Activated T-cell treated with anti-CD3 and anti-CD28 coated beads for 1 hour (primary cell): ENCODE results near the gene TMEM135.
"Not testable (repeated sequence)": the region's sequence is repeated elsewhere in the genome, so short reads cannot be mapped to it uniquely, and the experiment has no call there.

ENCODE experiments used
- DNase-seq: peaks from one replicate; pipeline ENCODE4 v3.0.0-alpha.2; 2020; ENCODE audit warnings: low read depth

Gene TMEM135

DNA sequence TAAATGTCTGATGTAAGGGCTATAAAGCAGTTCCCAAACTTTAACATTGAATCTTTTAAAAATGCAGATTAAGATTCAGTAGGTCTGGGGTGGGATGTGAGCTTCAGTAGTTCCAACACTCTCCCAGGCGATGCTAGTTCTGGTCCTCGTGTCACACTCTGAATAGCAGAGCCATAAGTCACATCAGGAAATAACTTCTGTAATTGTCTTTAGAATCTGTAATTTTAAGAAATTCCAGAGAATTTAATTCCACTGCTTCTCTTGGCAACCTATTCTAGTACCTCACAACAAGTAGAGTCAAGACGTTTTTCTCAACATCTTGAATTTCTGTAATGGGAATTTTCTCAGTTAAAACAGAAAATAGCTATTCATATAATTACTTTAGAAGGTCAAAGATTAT lies 223.1 kb downstream of the TMEM135 start:
- no peak for DNase-seq

DNA sequence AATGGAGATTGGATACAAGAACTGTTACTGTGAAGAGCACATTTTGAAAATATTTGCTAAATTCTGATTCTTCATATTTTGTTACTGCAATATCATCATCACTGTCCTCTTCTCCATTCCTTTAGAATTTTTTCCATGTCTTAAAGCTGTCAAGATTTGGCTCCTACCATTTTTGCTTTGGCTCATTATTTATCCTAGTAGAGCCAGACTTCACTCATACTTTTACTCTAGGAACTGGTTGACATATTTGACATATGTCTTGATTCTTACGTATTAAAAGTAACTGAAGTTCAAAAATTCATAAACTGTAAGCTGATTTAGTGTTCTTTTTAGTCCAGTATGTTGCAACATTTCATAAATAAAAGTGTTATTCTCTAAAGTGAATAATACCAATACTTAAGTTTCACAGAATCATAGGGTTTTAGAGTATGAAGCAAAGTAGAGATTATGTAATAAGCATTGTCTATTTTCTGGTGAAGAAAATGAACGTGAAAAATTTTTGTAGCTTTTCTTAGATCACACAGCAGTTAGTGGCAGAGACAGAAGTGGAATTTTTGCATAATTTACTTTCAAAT lies 225.6 kb downstream of the TMEM135 start:
- no peak for DNase-seq

DNA sequence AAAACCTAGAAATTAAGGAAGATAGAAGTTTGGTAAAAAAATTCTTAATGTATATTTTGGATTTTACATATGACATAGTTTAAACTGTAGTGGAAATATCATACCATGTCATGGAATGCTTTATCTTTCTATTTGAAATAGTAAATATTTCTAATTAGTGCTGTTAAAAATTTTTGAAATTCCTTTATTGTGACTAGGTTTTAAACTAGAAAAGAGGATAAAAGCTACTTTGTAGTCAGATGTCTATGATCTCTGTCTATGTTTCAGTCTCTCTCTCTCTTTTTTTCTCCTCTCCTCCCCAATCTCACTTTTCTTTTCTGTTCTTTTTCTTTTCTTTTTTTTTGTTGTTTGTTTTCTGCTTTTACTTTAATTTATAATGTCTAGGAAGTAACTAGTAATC lies 226.2 kb downstream of the TMEM135 start:
- DNase-seq = no peak

DNA sequence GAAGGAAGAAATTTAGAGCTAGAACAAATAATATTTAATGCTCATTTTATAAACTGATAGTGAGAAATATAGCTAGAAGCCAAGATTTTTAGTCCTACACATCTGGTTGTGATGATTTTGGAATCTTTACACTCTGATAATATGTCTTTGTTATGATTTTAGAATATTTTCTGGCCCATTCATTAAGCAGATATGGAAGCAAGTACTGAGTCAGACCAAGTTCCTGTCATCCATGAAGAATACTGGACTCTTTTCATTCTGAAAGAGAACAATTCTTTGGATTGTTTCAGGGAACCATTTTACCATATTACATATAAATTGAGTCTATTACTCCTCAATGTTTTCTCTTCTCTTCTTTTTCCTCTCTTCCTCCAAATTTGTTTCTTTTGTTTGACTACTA lies 227.4 kb downstream of the TMEM135 start:
- no peak for DNase-seq

DNA sequence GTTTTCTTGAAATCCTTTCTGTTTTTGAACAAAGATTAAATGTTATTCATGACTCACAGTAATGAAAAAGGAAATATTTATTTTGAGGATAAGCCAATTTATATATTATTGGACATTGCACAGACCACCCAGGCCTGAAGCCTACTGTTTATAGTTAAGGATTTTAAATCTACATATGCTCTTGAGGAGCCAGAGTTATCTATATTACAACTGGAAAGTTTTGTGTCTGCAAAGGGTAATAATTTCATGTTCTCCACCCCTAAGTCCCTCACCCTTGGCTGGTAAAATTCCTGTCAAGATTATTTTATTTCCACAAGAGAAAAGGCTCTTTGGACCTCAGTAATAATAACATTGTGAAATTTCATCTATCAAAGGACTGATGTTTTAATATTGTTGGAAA lies 228.2 kb downstream of the TMEM135 start:
- no peak for DNase-seq

DNA sequence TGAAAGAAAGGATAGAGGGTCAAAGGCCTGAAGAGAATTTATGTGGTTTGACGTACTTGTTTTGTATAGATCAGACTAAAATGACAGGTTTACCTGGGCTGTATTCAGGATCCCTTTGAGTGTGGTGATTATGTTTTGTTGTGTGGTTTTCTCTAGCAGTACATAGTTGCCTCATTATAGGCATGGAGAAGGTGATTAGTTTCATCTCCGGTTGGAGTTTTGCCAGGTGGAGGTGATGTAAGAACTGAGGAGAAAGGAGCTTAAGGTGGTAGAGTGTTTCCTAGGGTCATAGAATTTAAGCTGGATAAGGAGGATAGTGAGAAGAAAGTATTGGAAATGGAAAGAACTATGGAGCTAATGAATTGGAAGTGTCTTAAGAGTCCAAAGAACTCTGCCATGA lies 229.0 kb downstream of the TMEM135 start:
- no peak for DNase-seq

DNA sequence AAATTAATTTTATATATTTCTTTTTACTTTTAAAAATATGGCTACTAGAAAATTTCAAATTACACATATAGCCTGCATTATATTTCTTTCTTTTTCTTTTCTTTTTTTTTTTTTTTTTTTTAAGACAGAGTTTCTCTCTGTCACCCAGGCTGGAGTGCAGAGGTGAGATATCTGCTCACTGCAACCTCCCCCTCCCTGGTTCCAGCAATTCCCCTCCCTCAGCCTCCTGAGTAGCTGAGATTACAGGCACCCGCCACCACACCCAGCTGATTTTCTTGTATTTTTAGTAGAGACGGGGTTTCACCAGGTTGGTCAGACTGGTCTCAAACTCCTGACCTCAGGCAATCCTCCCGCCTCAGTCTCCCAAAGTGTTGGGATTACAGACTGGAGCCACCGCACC lies 234.2 kb downstream of the TMEM135 start:
- DNase-seq = not testable (repeated sequence)

DNA sequence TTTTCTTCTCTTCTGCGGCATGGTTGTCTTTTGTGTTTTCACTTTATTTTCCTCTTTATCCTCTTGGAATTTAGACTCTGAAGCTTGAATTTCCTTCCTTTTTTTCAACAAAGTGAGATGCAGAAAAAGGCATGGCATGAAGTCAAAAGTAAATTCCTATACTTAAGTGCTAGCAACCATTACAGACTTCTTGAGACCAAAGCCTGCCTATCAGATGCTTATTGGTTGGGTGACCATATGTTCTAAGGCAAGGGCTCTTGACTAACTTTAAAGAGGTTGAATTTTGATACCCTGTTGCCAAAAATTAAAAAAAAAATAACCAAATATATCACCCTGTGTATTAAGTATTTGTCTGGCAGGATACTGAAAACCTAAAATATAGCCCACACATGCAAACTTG lies 237.4 kb downstream of the TMEM135 start:
- DNase-seq = no peak

DNA sequence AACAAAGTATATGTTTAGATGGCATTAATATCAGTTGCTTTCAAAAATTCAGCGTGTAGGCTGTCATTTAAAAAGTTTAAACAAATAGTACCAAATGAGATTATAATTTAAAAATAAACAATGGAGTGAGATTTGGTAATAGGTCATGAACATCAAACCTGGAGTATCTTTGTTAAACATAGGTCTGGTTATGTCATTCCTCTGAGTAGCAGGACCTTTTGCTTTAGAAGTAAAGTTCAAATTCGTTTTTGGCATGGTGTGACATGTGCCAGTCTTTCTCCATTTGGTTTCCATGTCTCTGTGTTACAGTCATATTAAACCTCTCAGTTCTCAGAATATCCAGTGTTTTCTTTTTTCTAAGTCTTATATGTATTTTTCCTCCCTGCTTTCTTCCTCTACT lies 242.4 kb downstream of the TMEM135 start:
- DNase-seq = no peak

DNA sequence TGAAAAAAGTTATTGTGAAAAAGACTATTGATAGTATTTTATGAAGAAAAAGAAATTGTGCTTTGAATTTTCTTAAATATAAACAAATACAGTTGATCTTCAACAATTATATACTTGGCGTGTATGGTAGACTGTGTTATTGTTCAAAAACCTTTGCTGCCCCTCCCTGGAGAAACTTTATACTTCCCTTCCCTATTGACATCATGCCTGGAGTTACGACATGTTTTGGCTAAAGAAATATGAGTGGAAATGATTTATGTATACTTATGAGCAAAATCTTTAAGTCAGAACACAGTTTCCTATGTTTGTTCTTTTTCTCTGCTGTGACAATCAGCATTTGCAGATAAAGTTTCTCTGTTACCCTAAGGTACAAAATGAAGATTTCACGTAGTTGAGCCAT lies 243.8 kb downstream of the TMEM135 start:
- no peak for DNase-seq

DNA sequence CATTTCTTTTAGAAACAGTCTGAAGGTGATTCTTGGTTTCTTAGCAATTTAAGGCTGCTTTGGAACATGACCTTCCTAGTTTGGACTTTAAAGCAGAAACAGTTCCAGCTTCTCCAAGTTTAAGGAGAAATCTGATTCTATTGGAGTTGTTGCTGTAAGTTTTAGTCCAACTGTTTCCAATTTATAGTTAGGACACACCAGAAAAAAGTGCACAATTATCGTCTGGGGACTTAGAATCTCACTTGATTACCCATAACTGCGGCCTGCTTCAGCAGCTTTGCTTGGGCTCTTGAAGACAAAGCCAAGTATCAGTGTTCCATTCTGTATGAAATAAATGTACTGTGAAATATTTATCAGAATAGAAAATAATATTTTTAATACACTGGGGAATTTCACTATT lies 246.6 kb downstream of the TMEM135 start:
- DNase-seq = no peak

DNA sequence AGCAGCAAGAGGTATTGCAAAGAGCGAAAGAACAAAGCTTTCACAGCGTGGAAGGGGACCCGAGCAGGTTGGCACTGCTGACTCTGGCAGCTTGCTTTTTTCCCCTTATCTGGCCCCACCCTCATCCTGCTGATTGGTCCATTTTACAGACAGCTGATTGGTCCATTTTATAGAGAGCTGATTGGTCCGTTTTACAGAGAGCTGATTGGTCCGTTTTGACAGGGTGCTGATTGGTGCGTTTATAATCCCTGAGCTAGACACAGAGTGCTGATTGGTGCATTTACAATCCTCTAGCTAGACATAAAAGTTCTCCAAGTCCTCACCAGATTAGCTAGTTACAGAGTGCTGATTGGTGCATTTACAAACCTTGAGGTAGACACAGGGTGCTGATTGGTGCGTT lies 247.9 kb downstream of the TMEM135 start:
- DNase-seq = not testable (repeated sequence)

DNA sequence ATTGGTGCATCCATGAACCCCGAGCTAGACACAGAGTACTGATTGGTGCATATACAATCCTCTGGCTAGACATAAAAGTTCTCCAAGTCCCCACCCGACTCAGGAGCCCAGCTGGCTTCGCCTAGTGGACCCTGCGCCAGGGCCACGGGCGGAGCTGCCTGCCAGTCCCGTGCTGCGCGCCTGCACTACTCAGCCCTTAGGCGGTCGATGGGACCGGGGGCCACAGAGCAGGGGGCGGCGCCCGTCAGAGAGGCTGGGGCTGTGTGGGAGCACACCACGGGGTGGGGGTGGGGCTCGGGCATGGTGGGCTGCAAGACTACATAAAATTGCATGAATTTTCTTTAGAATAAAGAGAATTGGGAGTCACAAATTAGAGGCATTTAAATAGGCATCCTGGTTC lies 248.6 kb downstream of the TMEM135 start:
- no peak for DNase-seq

DNA sequence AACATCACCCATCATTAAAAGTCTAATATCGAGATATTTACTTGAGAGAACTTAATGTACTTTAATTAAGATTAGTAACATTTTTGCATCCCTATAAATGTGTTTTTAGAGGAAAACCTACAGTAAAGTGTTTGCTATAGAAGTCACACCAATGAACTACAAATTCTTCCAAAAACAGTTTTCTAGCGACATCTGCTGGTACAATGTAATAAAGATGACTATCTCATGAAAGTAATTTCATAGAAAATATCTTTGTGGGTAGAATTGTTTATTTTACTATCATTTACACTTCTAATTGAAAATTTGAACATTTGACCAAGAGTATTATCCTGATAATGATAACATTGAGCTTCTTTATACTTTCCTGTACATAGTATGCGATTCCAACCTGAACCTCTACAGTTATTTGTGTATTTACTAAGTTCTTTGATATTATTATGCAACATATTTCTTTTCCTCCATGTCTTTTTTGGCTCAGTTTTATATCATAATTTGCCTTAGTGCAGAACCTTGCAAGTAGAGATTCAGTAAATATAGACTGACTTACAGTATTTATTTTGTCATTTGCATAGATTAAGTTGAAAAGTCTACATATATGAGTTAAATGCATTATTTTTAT lies 252.7 kb downstream of the TMEM135 start:
- no peak for DNase-seq

DNA sequence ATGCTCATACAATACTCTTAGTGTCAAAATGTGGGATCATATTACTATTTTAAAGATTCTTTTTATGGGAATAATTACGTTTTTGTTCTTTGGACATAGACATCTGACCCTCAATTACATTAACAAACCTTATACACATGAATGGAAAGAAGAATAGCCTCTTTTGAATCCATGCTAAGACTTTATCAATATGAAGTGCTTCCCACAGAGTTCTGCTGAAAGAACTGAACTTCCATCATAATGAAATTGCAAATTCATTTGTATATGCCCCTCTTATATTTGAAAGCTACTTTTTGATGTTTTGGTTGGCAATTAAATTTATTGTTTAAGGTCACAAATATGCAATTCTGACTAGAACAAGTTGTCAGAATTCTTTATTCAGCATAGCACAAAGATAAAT lies 254.9 kb downstream of the TMEM135 start:
- no peak for DNase-seq

DNA sequence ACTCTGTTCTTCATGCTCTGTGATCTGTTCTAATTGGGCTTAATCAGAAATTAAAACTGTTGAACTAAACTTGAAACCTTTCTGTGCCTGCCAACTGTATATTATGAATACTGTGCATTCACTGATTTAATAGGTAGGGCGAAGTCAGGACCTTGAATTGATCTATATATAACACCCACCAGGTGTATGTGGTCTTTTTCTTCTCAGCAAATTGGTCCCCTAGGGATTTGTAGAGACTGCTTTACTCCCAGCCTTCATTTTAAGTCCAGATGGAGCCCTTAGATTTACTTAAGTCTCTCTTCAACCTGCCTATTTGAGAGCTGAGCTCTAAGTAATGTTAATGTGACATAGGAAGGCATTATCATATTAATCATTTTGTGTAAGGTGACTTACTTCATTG lies 257.5 kb downstream of the TMEM135 start:
- DNase-seq = no peak

DNA sequence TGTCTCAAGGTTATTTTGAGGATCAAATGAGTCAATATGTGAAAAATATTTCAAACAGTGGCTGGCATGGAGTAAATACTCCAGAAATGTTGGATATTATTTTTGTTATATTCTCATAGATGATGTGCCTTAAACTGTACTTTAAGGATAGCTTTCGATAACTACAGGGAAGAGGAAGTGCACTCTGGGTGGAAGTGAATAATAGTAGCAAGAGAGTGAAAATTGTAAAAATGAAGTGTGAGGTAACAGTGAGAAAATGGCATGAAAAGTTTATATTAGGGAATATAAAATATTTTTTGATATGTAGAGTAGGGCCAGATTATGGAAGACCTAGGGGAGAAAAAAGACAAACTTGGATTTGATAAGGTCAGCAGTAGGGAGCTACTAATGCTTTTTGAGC lies 258.9 kb downstream of the TMEM135 start:
- DNase-seq = no peak

DNA sequence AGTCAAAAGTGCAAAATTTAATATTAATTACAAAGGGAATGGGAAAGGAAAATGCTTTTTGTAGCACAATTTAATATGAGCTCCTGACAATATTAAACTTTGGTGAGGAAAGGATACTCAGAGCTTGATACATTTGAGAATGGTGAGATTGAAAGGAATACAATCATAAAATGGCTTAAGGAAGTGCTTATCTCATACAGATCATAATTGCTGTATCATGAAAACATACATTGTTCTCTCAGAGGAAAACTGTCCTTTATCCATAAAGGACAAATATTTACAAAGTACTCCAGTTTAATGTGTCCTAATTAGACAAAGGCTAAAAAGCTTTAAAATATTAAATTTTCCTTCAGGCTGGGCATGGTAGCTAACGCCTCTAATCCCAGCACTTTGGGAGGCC lies 260.4 kb downstream of the TMEM135 start:
- no peak for DNase-seq

DNA sequence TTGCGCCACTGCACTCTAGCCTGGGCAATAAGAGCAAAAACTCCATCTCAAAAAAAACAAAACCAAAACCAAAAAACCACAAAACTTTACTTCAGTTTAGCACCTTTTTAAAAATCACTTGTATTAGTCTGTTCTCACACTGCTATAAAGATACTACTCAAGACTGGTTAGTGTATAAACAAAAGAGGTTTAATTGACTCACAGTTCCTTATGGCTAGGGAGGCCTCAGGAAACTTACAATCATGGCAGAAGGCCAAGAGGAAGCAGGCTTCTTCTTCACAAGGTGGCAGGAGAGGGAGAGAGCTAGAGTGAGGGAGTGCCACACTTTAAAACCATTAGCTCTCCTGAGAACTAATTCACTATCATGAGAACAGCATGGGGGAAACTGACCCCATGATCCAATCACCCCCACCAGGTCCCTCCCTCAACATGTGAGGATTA lies 261.3 kb downstream of the TMEM135 start:
- no peak for DNase-seq

DNA sequence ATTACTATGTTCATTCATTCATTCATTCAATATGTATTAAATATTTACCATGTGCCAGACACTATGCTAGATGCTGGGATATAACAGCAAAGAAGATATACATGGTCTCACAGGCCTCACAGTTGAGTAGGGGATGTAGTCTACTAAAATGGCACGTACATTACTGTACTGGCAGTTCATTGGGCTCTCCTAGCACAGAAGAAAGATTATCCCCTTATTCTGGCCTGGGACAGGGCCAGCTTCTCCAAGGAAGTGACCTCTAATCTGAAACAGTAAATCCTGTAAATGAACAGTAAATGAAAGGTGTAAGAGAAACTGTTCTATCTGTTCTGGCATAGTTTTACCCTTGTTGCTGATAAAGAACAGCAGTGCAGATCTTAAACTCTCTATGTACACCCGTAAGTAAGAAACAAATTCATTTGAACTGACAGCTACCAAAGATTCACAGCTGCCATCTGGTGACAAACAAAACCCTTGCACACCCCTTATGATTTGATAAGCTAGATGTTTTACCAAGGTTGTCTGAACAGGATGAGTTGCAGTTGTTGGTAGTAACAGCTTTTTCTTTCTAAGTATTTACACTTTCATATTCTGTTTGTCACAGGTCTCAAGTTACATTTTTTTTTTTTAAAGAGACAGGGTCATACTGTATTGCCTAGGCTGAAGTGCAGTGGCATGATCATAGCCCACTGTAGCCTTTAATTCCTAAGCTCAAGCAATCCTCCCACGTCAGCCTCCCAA lies 263.1 kb downstream of the TMEM135 start:
- no peak for DNase-seq

DNA sequence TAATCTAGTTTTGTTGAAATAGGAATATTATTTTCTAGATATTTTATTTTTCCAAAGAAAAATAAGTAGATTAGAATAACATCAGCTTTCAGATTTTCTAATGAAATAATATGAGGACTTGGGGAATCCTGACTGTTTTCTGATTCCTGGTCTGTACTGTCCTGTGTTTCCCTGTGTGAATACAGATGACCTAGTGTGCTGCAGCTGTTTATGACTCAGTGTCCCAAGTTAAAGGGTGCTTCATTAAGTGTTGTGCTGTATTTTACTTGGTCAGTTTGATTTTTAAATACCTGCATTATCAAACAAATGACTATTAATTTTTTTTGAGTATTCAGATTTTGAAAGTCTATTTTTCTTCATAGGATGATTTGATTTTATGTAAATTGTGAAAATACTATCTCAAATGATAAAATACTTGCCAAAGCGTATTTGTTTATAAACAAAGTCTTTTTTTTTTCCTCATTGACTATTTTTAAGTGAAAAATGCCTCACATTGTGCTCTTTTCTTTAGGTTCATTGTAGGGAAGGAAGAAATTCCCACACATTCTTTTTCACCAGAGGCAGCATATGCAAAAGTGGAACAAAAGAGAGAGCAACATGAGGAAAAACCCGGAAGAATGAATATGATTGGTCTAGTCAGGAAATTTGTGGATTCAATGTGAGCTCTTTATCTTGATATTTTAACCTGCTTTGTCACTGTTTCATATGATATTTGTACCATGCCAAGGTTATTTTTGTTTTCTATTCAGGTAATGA lies 264.2 kb downstream of the TMEM135 start:
- no peak for DNase-seq

DNA sequence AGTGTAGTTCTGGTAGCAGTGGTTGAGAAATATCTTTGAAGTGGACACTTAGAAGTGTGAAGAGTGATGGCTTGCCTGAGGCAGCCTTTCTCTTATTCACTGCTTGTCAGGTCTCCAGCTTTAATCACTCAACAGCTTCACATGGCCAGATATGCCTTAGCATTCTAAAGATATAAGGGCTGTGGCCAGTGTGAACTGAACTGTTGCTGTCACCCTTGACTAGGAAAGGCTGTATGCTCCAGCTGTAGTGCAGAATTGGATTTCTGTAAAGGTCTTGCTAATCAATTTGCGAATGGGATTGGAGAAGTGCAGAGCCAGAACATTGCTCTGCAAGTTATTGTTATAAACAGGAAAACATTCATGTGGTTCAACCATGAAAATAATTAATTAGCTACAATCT lies 266.7 kb downstream of the TMEM135 start:
- DNase-seq = no peak

DNA sequence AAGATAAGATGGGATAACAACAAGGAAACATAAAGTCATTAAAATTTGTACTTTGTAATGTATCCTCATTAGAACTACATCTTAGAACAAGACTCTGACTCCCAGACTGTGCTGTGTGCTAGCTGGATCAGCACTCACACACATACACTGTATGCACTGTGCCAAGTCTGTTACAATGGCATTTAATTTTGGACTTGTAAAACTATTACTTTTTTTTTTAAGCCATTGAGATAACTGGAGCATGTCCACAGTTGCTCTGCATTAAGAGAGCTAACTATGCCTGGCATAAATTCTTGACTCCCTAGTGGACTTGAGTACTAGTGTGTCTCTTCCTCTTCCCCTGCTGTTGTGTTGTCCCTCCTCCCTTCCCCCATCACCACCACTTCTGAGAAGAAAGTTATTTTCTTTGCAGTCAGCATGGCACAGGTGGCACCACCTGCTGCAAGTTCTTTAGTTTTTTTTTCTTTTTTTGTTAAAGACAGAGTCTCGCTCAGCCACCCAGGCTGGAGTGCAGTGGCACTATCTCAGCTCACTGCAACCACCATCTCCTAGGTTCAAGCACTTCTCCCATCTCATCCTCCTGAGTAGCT lies 268.6 kb downstream of the TMEM135 start:
- DNase-seq = no peak
